GM12874 (cell line): ENCODE data around the gene EHHADH.

Experiments used
- TF ChIP-seq, protein P1 (sequence below): IDR thresholded peaks from 2 replicates; pipeline ENCODE4 v1.5.1; 2011; ENCODE audit warnings: low read depth, mild to moderate bottlenecking, control low read depth, low read length, moderate library complexity; ENCODE audit not compliant: insufficient read depth

The EHHADH gene

GRCh38 chr3:185264849-185265553 lies 11.2 kb upstream of the EHHADH start:
- TF ChIP-seq, protein P1, sequence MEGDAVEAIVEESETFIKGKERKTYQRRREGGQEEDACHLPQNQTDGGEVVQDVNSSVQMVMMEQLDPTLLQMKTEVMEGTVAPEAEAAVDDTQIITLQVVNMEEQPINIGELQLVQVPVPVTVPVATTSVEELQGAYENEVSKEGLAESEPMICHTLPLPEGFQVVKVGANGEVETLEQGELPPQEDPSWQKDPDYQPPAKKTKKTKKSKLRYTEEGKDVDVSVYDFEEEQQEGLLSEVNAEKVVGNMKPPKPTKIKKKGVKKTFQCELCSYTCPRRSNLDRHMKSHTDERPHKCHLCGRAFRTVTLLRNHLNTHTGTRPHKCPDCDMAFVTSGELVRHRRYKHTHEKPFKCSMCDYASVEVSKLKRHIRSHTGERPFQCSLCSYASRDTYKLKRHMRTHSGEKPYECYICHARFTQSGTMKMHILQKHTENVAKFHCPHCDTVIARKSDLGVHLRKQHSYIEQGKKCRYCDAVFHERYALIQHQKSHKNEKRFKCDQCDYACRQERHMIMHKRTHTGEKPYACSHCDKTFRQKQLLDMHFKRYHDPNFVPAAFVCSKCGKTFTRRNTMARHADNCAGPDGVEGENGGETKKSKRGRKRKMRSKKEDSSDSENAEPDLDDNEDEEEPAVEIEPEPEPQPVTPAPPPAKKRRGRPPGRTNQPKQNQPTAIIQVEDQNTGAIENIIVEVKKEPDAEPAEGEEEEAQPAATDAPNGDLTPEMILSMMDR: no peak

DNA sequence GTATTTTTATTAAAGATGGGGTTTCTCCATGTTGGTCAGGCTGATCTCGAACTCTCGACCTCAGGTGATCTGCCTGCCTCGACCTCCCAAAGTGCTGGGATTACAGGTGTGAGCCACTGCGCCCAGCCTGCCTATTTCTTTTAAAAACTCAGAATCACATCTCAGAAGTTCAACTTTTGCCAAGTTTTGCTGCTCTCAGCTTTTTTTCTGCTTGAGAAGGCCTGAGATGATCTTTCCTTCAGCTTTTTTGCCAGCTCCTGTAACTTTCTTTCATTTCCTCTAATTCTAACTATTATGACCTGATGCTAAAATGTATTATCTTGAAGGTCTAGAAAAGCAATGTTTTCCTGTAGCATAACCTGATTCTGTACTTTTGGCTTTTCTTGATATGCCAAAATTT lies 9.6 kb upstream of the EHHADH start:
- TF ChIP-seq, protein P1: no peak

GRCh38 chr3:185257334-185257733 lies 3.5 kb upstream of the EHHADH start:
- TF ChIP-seq, protein P1: no peak

DNA sequence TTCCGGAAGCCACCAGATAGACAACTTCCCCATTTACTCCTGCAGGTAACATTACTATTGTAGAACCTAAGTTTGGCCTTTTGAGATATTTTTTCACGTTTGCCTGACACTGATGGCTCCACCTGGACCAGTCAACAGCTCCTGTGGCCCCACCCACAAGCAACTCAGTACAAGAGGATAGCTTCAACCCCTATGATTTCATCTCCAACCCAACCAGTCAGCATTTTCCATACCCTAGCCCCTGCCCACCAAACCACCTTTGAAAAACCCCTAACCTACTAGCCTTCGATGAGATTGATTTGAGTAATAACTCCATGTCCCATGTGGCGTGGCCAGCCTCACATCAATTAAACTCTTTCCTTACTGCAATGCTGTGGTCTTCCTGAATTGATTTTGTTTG lies 950 bp upstream of the EHHADH start:
- TF ChIP-seq, protein P1: no peak

DNA sequence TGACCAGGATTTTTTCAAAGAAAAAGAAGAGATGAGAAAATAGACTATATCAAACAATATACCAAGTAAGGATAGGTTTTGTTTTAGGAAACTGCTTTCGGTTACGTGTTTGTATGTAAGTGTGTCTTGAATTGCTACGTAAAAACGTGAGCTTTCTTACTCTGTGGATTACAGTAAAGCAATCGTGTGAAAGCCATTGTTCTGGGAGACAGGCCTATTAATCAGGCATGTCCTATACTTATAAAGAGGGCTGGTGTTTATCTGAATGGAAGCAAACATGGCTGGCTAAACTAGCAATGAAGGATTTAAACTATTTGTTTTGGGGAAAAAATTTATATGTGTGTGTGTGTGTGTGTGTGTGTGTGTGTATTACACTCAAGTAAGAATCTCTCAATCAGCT lies 2.6 kb downstream of the EHHADH start:
- TF ChIP-seq, protein P1: no peak

GRCh38 chr3:185250653-185251052 lies 3.2 kb downstream of the EHHADH start:
- TF ChIP-seq, protein P1: no peak

- TF ChIP-seq, protein P1: no peak
These were observed 3.6 kb downstream of the EHHADH start for GRCh38 chr3:185250247-185250646.
